8988T (cell line): Measurements from ENCODE around the gene NEK7.
"Not testable (repeated sequence)": the region's sequence is repeated elsewhere in the genome, so short reads cannot be mapped to it uniquely, and the experiment has no call there.

Experiments used
- DNase-seq: peaks from one replicate; pipeline ENCODE4 v3.0.0; 2011

NEK7 gene

GRCh38 chr1:198156745-198157240, at the start of gene NEK7:
NEK7 (plus strand) TSS chr1:198156998; CDS start chr1:198232581, 75,583 bp downstream.
- peak; percentile 65 for DNase-seq

- no peak for DNase-seq
Measured at GRCh38 chr1:198107091-198107501, 49.7 kb upstream of the NEK7 start.

GRCh38 chr1:198108636-198109370, 48.0 kb upstream of the NEK7 start:
- DNase-seq = no peak

GRCh38 chr1:198109371-198109715, 47.5 kb upstream of the NEK7 start:
- DNase-seq = no peak

GRCh38 chr1:198113342-198113750, 43.5 kb upstream of the NEK7 start:
- no peak for DNase-seq

GRCh38 chr1:198116069-198116468, 40.7 kb upstream of the NEK7 start:
- no peak for DNase-seq

- DNase-seq = no peak
Measured at GRCh38 chr1:198116469-198116868, 40.3 kb upstream of the NEK7 start.

- no peak for DNase-seq
Measured at GRCh38 chr1:198117267-198117666, 39.5 kb upstream of the NEK7 start.

GRCh38 chr1:198118134-198118533, 38.7 kb upstream of the NEK7 start:
- no peak for DNase-seq

GRCh38 chr1:198119906-198120305, 36.9 kb upstream of the NEK7 start:
- no peak for DNase-seq

- DNase-seq = no peak
Measured at GRCh38 chr1:198121056-198121826, 35.6 kb upstream of the NEK7 start.

GRCh38 chr1:198122693-198123092, 34.1 kb upstream of the NEK7 start:
- no peak for DNase-seq

- DNase-seq = no peak
Measured at GRCh38 chr1:198123133-198123532, 33.7 kb upstream of the NEK7 start.

GRCh38 chr1:198124673-198125072, 32.1 kb upstream of the NEK7 start:
- DNase-seq = no peak

- no peak for DNase-seq
Measured at GRCh38 chr1:198125995-198126735, 30.6 kb upstream of the NEK7 start.

GRCh38 chr1:198128533-198128932, 28.3 kb upstream of the NEK7 start:
- DNase-seq = no peak

GRCh38 chr1:198130053-198130452, 26.7 kb upstream of the NEK7 start:
- not testable (repeated sequence) for DNase-seq

GRCh38 chr1:198132060-198132781, 24.6 kb upstream of the NEK7 start:
- no peak for DNase-seq

GRCh38 chr1:198134252-198134651, 22.5 kb upstream of the NEK7 start:
- DNase-seq = no peak

GRCh38 chr1:198135366-198135765, 21.4 kb upstream of the NEK7 start:
- DNase-seq = no peak

GRCh38 chr1:198141668-198142351, 15.0 kb upstream of the NEK7 start:
- no peak for DNase-seq

GRCh38 chr1:198143797-198144196, 13.0 kb upstream of the NEK7 start:
- DNase-seq = no peak
